HL-60/S4 treated with phorbol 12-myristate 13-acetate at 8.2 ng/mL for 4 days and 3 days (cell line): ENCODE results near the gene LRRC7.
"Not testable (repeated sequence)": the region's sequence is repeated elsewhere in the genome, so short reads cannot be mapped to it uniquely, and the experiment has no call there.

ENCODE experiments used
- in situ Hi-C: fragments of 300-500 bp; cut with MboI; formaldehyde crosslinking; loops from 2 replicates; pipeline ENCODE4 v1.15.0; 2022; ENCODE audit warnings: low sequenced_read_pairs

LRRC7 gene

DNA sequence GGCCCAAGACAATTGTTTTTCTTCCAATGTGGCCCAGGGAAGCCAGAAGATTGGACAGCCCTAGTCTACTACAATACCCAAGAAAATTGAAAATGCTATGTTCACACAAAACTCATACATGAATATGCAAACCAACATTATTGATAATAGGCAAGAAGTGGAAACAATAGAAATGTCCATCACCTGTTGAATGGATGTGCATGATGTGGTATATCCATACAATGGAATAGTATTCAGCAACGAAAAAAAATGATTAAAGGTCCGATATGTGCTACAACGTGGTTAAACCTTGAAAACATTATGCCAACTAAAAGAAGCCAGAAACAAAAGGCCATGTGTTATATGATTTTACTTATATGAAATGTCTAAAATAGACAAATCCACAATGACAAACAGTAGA is 375.3 kb downstream of the LRRC7 start:
- in situ Hi-C loops, result no loop called here

DNA sequence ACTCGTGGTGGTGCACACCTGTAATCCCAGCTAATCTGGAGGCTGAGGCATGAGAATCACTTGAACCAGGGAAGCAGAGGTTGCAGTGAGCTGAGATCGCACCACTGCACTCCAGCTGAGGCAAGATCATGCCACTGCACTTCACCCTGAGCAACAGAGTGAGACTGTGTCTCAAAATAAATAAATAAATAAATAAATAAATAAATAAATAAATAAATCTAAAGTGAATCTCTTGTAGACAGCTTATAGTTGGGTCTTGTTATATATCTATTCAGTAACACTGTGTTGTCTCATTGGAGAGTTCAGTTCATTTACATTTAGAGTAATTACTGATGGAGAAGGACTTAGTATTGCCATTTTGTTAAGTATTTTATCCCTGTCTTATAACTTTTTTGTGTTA is 379.2 kb downstream of the LRRC7 start:
- in situ Hi-C loops, result no loop called here

DNA sequence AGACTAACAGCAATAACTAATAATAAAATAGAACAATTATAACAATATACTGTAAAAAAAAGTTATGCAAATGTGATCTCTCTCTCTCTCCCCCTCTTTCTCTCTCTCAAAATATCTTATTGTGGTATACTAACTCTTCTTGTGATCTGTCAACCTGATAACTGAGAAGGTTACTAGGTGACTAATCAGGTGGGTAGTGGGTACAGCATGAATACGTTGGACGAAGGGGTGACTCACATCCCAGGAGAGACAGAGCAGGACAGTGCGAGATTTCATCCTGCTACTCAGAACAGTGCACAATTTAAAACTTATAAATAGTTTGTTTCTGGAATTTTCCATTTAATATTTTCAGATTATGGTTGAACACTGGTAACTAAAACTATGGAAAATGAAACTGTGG is 380.1 kb downstream of the LRRC7 start:
- in situ Hi-C loops, result no loop called here

DNA sequence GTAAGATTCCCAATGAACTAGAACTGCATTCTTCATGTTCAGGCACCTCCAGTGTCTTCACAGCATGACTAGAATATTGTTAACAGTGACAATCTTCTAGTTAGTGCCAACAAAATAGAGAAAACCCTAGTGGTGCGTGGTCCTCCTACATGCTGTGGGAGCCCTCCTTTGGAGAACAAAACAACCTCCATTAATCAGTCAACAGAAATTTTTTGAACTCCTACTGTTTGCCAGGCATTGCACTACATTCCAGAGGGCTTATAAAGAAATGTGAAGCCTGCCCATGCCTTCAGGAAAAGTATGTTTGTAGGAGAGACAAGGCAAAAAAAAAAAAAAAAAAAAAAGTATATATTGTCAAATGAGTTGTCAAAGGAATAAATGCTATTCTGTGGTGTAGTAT is 385.0 kb downstream of the LRRC7 start:
- in situ Hi-C loops, result no loop called here

DNA sequence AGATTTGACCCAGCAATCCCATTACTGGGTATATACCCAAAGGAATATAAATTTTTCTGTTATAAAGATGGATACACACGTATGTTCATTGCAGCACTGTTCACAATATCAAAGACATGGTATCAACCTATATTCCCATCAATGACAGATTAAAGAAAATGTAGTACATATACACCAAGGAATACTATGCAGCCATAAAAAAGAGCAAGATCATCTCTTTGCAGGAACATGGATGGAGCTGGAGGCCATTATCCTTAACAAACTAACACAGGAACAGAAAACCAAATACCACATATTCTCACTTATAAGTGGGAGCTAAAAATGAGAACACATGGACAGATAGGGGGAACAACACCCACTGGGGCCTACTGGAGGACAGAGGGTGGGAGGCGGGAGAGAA is 394.7 kb downstream of the LRRC7 start:
- in situ Hi-C loops, result not testable (repeated sequence)

DNA sequence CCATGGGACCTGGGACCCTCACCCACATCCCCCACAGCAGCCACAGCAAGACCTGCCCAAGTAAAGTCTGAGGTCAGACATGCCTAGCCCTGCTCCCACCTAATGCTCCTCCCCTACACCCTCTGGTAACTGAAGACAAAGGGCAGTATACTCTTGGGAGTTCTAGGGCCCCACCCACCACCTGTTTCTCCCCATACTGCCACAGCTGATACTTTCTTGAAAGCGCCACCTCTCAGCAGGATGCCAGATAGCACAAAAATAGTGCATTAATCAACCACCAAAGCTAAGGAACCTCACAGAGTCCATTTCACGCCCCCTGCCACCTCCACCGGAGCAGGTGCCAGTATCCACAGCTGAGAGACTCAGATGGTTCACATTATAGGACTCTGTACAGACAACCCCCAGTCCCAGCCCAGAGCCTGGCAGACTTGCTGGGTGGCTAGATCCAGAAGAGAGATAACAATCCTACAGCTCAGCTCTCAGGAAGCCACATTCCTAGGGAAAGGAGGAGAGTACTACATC is 399.6 kb downstream of the LRRC7 start:
- in situ Hi-C loops, result no loop called here

DNA sequence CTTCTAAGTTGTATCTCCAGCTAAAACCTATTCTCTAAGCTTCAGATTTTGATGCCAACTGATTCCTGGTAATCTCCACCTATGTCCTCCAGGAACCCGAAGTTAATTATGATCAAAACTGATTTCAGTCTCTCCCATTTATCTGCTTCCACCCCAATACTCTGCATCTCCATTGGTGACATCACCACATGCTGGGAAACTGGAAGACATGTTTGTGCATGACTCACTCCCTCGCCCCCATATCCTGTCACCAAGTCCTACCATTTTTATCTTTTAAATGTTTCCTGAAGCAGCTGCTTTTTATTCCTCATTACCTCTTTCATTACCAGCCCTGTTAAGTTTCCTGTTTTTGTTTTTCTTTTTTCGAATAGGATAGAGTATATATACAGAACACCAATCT is 409.2 kb downstream of the LRRC7 start:
- in situ Hi-C loops, result no loop called here

DNA sequence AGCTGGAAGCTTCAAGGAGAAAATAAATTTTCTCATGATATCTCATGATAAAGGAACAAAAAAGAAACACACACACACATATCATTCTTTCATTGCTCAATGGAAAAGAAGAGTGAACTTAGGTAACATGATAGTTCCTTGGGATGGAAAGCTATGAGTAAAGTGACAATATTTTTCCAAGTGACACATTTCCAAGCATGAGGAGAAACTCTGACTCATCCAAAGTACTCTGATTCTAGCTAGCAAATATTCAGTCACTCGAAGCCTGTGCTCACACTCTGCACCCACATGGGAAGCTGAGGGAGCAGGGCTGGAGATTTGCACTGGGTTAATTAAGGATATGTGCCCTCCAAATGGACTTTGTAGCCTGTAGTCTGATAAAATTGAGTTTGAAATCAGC is 415.3 kb downstream of the LRRC7 start:
- in situ Hi-C loops, result no loop called here

DNA sequence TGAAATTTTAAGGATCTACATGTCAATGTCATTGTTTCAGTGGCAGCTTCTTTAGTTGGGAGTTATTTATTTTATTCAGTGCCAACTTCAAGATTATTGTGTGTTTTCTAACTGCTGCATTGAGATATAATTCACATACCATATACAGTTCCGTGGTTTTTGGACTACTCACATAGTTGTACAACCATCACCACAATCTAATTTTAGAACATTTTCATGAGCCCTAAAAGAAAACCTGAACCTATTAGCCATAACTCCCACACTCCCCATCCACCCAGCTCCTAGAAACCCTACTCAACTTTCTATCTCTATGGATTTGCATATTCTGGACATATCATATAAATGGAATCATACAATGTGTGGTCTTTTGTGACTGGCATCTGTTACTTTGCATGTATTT is 417.7 kb downstream of the LRRC7 start:
- in situ Hi-C loops, result no loop called here

DNA sequence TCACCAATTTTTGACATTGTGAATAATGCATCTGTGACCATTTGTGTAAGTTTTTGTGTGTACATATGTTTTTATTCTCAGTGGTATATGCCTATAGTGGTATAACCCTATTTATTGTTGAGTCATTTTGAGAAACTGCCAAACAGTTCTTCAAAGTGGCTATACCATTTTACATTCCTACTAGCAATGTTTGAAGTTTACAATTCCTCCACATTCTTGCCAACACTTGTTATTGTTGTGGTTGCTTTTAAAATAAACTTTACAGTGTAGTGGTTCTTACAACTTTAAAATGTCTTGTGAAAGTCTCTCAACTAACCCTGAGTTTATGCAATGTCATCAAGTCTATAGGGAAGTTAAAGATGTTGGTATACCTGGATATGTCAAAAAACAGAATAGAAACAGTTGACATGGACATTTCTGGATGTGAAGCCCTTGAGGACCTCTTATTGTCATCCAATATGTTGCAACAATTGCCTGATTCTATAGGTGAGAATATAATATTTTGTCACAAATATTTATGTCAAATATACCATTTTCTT is 418.2 kb downstream of the LRRC7 start:
- in situ Hi-C loops, result no loop called here

DNA sequence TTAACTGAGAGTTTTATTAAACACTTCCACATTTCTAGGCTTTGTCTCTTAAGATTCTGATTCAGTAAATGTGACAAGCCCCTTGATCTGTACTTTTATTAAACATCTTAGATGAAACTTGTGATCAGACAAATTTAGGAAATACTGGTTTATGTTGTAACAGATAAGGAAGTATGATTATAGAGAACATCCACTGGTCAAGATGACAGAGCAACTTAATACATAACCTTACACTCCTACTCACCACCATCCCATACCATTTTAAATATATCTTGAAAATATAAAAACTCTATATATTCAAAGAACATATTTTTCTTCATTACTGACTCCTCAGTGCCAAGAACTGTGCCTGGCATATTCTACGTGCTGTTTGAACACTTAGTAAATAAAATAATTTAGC is 420.2 kb downstream of the LRRC7 start:
- in situ Hi-C loops, result no loop called here

DNA sequence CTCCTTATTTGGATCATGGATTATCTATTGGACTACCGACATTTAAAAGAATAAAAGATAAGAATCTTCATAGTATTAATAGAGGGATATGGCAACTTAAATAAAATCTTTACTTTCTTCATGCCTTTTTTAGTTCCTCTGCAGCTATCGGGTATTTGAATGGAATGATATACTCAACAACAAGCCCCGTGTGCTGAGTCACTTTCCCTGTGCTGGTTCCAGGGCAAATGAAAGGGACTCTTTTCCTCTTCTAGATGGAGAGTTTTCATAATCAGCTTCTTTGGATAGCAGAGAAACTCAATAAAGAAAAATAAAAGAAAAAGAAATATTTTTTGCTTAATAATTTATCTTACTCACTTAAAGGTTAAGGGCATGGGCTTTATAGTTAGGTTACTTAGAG is 423.9 kb downstream of the LRRC7 start:
- in situ Hi-C loops, result no loop called here

DNA sequence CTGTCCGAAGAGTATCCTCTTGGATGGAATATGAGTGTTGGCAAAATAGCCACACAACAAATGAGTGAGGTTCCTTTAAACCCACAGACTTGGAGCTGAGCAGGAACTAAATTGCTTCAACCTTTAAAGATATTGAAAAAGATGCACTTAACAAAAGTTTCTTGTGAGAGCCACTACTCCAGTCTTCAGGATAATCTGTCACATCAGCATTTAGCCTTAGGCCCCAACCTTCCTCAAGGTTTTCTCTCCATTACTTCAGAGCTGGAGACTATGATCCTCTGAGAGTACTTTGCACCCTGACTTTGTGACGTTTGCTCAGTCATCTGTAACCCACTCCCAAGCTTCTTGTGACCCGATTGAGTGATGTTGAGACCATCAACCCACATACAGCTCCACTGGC is 424.9 kb downstream of the LRRC7 start:
- in situ Hi-C loops, result no loop called here

DNA sequence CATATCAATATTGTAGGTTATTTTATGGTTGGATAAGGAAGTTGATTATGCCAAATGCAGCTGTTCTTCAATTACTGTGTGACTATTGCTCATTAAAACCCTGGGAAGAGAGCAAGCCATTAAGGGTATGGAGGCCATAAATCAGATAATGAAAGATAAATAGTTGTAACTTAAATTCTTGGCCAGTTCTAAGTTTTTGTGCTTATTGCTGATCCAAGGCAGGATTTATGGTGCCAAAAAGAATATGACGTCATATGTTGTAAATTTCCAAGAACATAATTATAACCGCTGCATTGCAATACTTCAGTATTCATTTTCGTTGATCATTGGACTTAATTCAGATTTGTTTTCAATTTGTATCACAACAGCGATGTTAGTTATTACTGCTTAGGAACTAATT is 426.1 kb downstream of the LRRC7 start:
- in situ Hi-C loops, result no loop called here

DNA sequence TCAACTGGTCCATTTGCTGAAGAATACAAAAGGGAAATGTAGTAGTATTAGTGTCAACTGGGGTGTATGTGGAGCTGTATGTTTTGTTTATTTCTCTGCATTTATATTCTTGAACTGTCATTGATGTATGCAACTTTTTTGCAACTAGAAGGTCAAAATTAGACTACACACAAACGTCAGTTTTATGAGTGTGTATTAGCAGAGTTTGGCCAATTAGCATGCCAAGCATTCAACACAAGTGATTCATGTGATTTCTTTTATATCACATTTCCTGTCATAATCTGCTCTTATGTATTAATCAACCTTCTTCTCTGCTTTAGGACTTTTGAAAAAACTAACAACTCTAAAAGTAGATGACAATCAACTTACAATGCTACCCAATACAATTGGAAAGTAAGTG is 426.5 kb downstream of the LRRC7 start:
- in situ Hi-C loops, result no loop called here

DNA sequence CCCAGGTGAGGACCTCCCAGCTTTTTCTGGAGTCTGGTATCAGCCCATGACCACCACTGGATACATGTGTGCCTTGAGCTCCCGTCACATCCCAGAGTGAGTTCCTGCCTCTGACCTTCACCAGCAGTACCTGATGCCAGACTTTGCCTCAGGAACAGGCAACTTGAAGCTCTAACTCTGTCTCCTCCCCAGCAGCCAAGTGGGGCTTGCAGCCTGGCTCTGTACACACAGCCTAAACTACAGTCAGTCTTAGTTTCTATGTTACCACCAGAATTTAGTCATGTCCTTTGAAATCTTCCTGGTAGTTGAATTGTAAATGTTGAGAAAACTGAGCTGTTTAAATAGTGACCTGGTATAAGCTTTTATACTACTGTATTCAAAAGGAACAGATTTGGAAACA is 431.1 kb downstream of the LRRC7 start:
- in situ Hi-C loops, result no loop called here

DNA sequence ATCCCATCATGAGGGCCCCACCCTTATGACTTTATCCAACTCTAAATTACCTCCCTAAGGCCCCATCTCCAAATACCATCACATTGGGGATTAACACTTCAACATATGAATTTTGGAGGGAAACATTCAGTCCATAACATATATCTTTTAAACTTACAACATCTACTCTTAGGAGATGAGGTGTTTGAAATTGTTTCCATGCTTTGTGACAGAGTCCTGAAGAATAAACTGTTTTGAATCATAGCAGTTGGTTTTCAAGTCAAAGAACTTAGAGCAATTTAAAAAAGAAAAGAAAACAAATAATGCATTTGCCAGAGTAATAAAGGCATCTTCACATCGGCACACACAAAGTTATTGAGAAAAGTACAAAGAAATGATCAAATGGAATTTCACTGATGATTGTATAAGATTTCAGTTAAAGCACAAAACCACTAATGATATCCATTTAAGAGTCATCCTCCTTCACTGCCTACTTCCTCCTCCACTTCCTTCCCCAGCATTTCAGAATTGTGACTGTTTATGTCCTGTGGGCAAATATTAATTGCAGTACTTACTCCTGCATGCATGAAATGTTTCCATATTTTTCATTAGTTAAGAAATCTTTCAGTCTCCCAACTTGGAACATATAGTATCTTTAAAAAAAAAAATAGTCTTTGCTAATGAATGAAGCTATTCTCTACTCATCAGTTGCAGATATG is 435.6 kb downstream of the LRRC7 start:
- in situ Hi-C loops, result no loop called here

DNA sequence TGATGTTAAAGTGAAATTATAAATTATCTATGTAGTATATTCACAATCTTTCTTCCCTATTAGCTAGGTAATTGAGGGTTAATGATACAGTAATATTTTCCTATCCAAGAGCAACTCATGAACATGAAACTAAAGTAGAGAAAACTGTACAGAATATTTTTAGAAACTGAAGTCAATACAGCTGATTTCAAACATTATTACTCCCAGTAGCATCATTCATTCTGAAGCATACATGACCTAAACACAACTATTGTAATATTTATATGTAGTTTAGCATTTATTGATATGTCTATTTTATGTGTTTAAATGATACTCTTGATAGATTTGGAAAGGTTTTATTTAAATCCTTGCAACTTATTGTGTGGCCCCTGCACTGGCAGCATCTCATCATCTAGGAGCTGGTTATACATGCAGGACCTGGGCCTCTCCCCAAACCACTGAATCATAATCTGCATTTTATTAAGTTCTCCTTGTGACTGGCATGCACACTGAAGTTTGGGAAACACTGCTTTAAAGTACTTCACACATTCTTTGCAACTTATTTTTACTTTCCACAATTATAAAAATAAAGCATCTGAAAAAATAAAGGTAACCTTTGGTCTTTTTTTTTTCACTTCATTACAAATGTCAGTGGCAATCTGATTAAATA is 437.8 kb downstream of the LRRC7 start:
- in situ Hi-C loops, result no loop called here

DNA sequence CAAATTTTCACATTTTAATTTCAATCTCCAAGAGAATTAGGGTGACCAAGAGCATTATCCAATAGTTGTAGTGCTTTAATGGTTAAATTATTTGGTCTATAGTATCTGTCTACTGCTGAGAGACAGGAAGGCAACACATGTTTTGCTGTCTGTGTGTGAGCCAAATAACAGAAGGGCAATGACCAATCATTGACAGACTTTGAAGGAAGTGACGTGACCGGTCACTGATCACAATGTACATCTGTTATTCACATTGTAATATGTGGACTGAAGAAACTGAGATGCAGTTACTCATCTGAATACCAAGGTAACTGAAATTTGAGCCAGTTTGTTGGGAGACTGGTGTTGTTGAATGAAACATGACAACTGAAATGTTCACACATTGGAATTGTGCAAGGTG is 440.9 kb downstream of the LRRC7 start:
- in situ Hi-C loops, result no loop called here

DNA sequence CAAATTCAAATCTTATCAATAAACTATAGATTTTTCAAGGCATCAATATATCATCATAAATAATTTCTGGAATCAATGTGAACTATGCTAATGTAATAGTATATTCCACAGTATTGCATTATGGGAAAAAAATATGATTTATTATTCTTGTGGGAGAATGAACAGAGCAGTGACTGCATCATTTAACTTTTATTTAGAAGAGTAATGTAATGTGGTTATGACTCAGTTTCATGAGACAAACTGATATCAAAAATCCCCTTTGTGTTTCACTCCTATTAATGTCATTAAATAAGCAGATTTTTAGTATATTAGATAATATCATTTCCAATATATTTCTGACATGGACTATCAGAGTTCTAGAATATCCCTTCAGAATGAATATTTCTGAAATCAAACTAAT is 450.0 kb downstream of the LRRC7 start:
- in situ Hi-C loops, result no loop called here

DNA sequence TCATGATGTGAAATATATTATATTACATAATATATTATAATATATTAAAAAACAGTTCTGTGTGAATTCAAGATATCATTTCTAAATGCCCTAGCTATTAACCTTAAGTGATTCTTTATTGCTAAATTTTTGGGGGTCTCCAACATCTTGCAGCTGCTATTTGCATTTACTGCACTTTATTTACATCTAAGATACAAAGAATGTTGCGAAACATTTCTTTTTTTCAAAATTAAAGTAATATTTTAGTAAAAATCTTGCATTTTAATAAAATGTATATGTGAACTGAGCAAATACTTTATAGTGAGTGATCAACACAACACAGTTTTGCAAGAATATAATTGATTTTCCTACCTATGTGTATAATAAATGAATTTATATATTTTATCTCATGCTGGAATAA is 456.6 kb downstream of the LRRC7 start:
- in situ Hi-C loops, result no loop called here

DNA sequence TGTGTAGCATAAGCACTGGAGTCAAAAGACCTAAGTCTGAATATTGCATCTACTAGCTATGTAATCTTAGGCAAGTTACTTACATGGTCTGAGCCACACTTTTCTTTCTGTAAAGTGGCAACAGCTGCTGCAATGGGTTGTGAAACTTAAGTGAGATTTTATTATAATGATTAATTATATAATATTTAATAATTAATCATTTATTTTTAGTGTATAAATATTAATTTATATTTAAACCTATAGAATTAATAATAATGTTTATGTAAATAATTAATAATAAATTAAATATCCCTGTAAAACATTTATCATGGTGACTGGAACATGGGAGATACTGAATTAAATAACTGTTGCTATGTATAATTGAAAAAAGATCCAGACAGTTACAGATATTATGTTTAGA is 457.3 kb downstream of the LRRC7 start:
- in situ Hi-C loops, result no loop called here
